Glomerular visceral epithelial cell (primary cell): Measurements from ENCODE around the gene BEND3.
"Not testable (repeated sequence)": the region's sequence is repeated elsewhere in the genome, so short reads cannot be mapped to it uniquely, and the experiment has no call there.

Experiments used
- DNase-seq: peaks from one replicate; pipeline ENCODE4 v3.0.0-alpha.2; 2016; ENCODE audit errors: extremely low spot score

BEND3 gene

DNA sequence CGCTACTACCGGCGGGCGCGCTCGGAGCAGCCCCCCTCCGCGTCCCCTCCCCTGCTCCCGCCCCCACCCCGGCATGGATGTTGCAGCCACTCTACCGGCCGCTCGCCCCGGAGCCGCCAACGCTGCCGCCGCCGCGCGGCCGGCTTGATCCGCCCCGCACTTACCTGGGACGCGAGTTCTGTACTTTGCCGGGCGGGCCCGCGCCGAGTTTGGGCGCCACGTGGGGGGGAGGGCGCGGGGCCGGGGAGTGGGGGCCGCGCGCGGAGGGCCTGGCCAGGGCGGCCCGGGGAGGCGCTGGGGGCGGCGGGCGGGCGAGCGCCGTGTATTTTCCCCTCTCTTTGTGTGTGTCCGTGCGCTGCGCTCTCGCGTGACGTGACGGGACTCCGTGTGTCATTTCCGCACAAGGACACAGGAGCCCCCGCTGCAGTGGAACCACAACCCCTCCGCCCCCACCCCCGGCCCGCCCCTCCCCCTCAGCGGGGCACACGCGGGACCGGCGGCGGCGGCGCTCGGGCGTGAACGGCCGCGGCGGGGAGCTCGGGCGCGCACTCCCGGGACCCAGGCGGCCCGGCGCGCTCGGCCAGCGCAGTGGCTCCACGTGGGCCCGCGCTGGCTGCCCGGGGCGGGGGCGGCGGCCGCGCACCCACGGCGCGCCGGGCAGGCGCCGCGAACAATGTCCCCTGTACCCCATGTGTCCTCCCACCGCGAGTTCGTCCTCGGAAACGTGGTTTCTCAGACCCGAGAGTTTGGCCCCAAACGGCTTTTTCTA is at the start of gene BEND3:
Gene BEND3, minus strand, starts transcription at position 590 of the 769 bp plus-strand sequence. CDS start 16,230 bp downstream, outside the sequence.
- DNase-seq, result peak; percentile 33

DNA sequence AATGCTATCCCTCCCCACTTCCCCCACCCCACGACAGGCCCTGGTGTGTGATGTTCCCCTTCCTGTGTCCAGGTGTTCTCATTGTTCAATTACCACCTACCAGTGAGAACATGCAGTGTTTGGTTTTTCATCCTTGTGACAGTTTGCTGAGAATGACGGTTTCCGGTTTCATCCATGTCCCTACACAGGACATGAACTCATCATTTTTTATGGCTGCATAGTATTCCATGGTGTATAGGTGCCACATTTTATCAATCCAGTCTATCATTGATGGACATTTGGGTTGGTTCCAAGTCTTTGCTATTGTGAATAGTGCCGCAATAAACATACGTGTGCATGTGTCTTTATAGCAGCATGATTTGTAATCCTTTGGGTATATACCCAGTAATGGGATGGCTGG is 49.0 kb upstream of the BEND3 start:
- not testable (repeated sequence) for DNase-seq

- DNase-seq, result no peak
Measured at GRCh38 chr6:107161521-107161920, 46.2 kb upstream of the BEND3 start.

DNA sequence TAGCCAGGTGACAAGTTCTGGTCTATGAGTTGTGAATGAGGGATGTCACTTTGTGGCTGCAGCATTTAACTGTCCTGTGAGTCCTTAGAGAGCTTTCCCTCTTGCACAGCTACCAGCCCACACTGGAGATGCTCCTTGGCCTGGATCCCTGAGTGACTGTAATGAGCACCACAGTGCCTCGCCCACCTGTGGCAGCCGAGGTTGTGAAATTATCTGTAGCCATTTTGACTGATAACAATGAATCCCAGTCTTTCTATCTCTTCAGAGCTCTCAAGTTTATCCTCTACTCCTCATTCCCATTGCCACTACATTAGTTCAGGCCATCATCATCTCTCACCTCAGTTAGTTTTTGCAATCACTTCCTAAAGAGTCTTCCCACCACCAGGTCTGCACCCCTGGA is 41.3 kb upstream of the BEND3 start:
- DNase-seq, result no peak

DNA sequence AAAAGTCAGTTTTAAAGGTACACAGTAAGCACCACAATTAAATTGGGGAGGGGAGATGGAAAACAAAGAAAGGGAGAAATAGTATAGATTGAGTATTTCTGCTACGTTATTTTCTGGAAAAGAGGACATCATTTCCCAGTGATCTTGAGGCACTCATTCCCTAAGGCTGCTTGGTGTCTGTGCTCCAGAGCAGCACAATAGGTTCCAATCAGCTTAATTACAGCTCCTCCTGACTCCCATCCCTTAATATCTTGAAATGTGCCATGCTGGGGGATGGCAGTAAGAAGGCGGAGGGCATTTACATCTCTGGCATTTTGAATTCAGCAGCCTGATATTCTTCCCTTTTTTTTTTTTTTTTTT is 39.5 kb upstream of the BEND3 start:
- DNase-seq, result no peak

DNA sequence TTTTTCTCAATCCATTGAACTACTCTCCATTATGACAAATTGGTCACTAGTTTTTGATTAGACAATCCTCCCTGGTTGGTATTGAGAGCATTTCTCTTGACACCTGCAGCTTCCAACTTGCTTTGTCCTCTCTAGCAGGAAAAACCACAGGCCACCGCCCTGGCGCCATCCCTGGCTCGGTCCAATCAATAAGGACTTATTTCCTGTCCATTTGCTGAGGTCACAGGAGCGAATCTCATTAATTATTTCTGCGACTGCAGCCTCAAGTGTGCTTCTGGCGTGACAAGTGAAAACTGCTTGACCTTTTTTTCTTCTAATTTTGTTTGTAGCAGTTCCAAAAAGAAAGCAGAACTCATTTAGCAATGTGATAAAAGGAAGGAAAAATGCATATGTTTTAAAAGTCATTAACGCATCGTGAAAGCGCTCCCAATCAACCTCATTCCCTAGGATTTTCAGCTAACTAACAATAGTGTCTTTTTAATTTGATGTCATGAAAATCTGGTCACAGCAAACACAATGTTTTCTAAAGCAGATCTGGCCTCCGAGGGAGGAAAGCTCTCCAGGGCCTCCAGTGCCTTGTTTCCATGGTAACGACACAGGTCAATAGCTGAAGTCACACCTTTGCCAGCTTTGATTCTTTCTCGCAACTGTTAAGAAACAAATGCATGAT is 39.0 kb upstream of the BEND3 start:
- no peak for DNase-seq

GRCh38 chr6:107152638-107153430 is 37.5 kb upstream of the BEND3 start:
- DNase-seq, result peak; percentile 52

GRCh38 chr6:107144666-107145065 is 29.4 kb upstream of the BEND3 start:
- no peak for DNase-seq

DNA sequence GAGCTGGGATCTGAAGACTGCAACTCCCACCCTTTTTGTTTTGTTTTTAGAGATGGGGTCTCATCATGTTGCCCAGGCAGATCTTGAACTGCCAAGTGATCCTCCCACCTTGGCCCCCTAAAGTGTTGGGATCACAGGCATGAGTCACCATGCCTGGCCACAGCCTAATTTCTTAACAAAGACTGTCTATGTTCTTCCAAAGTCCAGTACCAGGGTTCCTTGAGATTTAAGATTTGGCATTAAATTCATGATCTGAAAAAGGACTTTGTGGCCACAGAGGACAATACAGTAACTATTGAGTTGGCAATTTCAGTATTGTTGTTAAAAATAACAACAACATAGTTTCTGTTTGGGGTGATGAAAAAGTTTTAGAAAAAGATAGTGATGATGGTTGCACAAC is 28.7 kb upstream of the BEND3 start:
- no peak for DNase-seq

DNA sequence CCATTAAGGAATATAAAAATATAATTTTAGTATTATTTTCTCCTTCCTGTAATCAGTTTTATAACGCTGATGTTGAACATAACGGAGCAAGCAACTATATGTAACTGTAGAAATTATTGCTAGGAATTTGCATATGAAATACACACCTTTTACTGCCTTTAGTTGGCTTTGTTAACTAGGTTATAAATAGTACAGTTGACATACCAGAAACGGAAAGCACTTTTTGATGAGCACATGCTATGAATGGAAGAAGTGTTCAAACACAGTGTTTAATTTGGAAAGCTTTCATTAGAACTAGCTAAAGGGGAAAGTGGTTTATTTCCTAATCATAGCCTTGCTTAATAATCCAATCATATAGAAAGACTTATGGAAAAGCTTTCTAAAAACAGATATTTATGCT is 25.3 kb upstream of the BEND3 start:
- no peak for DNase-seq

DNA sequence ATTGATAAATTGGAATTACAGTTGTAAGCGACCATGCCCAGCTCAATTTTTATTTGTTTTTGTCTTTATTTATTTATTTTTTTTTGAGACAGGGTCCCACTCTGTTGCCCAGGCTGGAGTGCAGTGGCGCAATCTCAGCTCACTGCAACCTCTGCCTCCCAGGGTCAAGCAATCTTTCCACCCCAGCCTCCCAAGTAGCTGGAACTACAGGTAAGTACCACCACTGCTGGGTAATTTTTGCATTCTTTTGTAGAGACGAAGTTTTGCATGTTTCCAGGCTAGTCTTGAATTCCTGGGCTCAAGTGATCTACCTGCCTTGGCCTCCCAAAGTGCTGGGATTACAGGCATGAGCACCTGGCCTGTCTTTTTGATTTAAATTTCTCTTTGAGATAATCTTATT is 21.0 kb upstream of the BEND3 start:
- DNase-seq, result not testable (repeated sequence)

- DNase-seq, result not testable (repeated sequence)
Measured at GRCh38 chr6:107135048-107135680, 19.8 kb upstream of the BEND3 start.

DNA sequence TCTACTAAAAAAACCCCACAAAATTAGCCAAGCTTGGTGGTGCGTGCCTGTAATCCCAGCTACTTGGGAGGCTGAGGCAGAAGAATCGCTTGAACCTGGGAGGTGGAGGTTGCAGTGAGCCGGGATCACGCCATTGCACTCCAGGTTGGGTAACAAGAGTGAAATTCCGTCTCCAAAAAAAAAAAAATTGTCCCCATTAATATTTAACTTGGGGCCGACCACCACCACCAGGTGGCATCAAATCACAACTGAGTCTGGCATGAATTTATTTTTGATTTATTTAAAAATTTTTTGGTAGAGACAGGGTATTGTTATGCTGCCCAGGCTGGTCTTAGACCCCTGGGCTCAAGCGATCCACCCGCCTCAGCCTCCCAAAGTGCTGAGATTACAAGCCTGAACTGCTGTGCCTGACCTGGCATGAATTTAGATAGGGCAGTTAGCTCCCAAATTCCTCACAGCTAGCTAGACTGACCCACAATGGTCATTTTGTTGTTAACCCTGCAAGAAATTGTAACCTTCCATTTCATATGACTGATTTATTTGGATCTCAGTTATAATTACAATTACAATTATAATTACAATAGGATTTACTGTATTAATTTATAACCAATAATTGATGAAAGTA is 17.1 kb upstream of the BEND3 start:
- DNase-seq, result peak; percentile 28

- no peak for DNase-seq
Measured at GRCh38 chr6:107129370-107129925, 14.1 kb upstream of the BEND3 start.

DNA sequence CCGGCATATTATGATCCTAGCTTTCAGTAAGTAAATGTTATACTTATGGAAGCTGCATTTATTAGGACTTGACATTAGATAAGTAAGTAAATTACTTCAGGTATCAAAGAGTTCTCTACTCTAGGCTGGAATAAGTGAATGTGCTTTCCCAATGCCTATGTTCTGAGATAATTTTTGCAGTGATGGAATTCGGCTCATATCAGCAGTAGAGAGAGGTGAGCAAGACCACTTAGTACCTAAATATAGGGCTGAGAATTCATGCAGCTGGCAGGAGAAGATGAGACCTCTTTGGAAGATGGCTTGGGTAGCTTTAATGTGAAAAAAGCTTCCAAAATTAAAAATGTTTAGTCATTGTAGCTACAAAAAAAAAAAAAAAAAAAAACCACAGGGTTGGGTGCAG is 13.3 kb upstream of the BEND3 start:
- DNase-seq, result no peak

- DNase-seq, result no peak
Measured at GRCh38 chr6:107128175-107128574, 12.9 kb upstream of the BEND3 start.

GRCh38 chr6:107125771-107126170 is 10.5 kb upstream of the BEND3 start:
- DNase-seq, result no peak

GRCh38 chr6:107124934-107125348 is 9.6 kb upstream of the BEND3 start:
- DNase-seq, result no peak

DNA sequence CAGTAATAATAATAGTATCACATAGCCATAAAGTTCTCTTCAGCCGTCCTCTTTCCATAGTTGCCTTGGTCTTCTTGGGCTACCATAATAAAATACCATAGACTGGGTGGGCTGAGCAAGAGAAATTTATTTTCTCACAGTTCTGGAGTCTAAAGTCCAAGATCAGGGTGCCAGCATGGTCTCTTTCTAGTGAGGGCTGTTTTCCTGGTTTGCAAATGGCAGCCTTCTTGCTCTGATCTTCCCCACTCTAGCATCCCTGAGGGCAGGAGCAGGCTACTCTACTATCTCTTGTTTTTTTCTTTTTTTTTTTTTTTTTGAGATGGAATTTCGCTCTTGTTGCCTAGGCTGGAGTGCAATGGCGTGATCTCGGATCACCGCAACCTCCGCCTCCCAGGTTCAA is 8.2 kb upstream of the BEND3 start:
- no peak for DNase-seq

DNA sequence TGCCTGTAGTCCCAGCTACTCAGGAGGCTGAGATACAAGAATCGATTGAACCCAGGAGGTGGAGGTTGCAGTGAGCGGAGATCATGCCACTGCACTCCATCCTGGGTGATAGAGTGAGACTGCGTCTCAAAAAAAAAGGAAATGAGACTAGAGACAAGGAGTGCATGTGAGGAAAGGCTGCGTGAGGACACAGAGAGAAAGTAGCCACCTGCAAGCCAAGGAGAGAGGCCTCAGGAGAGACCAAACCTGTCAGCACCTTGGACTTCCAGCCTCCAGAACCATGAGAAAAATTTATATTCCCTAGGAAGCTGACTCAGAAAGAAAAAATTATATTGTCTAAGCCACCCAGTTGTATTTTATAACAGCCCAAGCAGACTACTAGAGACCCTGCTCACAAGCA is 7.4 kb upstream of the BEND3 start:
- DNase-seq, result no peak

DNA sequence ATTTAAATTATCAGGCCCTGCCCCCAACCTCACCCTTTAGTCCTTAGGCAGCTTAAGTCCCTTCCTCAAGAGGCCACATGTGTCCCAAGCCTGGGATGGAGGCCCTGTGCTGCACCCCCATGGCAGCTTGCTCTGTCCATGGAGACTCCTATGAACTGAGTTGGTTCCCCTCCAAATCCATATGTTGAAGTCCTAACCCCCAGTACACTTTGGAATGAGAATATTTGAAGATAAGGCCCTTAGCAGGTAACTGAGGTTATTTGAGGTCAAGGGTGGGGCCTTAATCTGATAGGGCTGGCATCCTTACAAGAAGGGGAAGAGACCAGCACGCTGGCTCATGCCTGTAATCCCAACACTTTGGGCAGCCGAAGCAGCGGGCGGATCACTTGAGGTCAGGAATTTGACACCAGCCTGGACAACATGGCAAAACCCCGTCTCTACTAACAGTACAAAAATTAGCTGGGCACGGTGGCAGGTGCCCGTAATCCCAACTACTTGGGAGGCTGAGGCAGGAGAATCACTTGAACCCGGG is 6.7 kb upstream of the BEND3 start:
- no peak for DNase-seq
